Stimulated activated effector memory CD8-positive, alpha-beta T cell treated with anti-CD3 and anti-CD28 coated beads, Interleukin-12 subunit alpha, Interleukin-12 subunit beta, amount 100 ng/mL, for 72 hours (primary cell): Measurements from ENCODE around the gene FRMD4A.
"Not testable (repeated sequence)": the region's sequence is repeated elsewhere in the genome, so short reads cannot be mapped to it uniquely, and the experiment has no call there.

ENCODE experiments used
- ATAC-seq: fragments of 150-1000 bp; cut with Tn5 transposase; 2 replicates; pipeline ENCODE4 v1.10.0; 2021
- DNase-seq, 2 donors: peaks; one replicate each; pipeline ENCODE4 v3.0.0; 2021 to 2022; ENCODE audit warnings: low spot score in 2 of 2
- H3K27ac Mint-ChIP-seq: one replicate; pipeline ENCODE4 v1.8.0; 2022; ENCODE audit warnings: mild to moderate bottlenecking, mixed read lengths
- H3K36me3 Mint-ChIP-seq: one replicate; pipeline ENCODE4 v1.8.0; 2022; ENCODE audit warnings: mild to moderate bottlenecking, mixed read lengths
- H3K4me1 Mint-ChIP-seq: one replicate; pipeline ENCODE4 v1.8.0; 2022; ENCODE audit warnings: mixed read lengths
- H3K4me3 Mint-ChIP-seq: one replicate; pipeline ENCODE4 v1.8.0; 2022; ENCODE audit warnings: mild to moderate bottlenecking, mixed read lengths
- H3K9me3 Mint-ChIP-seq: one replicate; pipeline ENCODE4 v1.8.0; 2022; ENCODE audit warnings: mixed read lengths

The FRMD4A gene

DNA sequence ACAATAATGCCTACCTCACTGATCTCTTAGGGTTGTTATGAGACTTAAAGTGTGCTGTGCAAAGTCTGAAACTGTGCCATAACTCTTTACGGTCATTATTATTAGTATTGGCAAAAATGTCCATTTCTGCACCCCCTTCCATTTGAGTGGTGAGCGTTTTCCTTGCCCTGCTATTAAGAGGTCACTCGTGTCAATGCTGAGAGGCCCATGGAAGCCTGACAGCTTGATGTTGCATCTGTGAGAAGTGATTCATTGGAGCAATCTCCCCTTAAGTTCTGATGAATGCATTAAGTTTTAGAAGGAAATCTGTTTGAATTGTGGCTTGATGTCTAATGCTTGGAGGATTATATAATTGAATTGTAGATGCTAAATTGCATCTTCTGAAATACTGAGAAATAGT, 253.3 kb downstream of the FRMD4A start:
- H3K36me3 Mint-ChIP-seq: no peaks in the 10 kb centered on the region
- H3K4me3 Mint-ChIP-seq: no peak overlapping the region
- no peaks in the 10 kb centered on the region for H3K4me1 Mint-ChIP-seq
- no peak overlapping the region for H3K27ac Mint-ChIP-seq
- no peaks in the 10 kb centered on the region for H3K9me3 Mint-ChIP-seq
- DNase-seq (no peak), ATAC-seq (no peak)

DNA sequence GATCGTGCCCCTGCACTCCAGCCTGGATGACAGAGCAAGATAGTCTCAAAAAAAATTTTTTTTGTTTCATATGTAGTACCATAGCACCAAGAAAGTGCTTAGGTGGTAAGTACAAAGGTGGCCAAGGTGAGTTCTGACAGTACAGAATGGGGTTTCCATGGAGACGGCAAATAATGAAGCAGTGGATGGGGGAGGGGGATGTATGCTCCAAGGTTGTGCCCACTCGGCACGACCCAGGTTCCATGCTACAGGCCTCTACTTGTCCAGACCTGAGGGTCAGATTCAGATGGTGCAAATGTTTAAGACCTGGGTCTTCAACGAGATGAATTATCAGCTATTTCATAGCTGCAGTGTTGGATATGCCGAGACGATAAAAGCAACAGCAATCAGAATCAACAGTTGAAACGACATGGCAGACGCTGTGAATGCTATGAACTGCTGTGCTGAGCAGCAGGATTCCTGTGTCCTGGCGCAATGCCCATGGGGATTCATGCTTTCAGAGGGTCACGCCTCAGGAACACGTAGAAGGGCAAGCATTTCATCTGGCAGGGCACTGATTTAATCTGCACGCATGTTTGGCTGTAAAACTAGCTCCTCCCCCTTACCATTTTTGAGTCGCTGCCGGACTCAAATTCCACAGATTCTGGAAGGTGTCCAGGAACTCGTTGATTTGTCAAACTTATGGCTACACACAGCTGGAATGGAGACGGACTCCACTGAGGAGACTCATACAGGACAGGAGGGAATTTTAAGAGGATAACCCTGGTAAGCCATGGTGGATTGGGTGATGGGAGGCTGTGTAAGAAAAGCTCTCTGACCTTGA, 256.5 kb downstream of the FRMD4A start:
- no peak for ATAC-seq
- Mint-ChIP-seq H3K9me3 (no peaks in the 10 kb centered on the region), H3K4me3 (no peak overlapping the region), H3K36me3 (no peaks in the 10 kb centered on the region), H3K27ac (no peak overlapping the region), H3K4me1 (no peaks in the 10 kb centered on the region)
- DNase-seq: no peak

DNA sequence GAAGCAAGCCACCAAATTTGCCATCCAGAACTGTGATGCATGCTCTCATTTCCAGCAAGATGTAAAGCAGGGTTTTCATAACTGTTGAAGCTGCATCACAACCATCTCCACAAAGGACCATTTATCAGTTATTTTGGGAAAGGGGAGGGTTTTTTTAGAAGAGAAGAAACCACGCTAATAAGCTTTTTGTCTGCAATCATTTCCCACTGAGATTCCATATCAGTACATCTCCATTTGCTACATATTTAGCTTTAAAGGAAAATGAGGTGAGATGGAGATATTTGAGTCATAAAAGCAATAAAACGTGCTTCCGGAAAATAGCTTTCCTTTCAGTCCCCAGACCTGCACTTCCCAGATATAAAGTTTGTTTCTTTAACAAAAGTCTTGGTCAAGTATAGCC, 258.2 kb downstream of the FRMD4A start:
- ATAC-seq: no peak
- no peak overlapping the region for H3K27ac Mint-ChIP-seq
- H3K4me1 Mint-ChIP-seq: no peaks in the 10 kb centered on the region
- no peaks in the 10 kb centered on the region for H3K9me3 Mint-ChIP-seq
- DNase-seq: no peak
- H3K36me3 Mint-ChIP-seq: no peaks in the 10 kb centered on the region
- no peak overlapping the region for H3K4me3 Mint-ChIP-seq

DNA sequence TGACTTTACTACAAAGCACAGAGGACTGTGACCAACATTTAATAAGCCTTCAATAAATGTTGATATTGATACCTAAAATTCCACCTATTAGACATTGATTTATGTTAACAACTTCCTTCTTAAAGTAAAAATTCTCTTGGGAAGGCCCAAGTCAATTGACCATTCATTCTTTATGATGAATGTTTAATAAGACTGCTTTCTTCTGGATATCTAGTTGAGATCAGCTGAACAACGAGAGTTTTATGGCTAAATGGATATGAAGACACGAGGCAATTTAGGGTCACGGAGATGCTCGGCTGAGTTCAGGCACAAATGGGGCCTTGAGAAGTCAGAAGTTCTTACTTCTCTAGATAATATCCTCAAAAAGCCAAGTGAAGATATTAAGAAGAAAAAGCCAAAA, 258.8 kb downstream of the FRMD4A start:
- Mint-ChIP-seq H3K36me3 (no peaks in the 10 kb centered on the region), H3K9me3 (peaks cover 2% of the 10 kb centered on the region), H3K27ac (no peak overlapping the region), H3K4me1 (no peaks in the 10 kb centered on the region), H3K4me3 (no peak overlapping the region)
- ATAC-seq: no peak
- no peak for DNase-seq

DNA sequence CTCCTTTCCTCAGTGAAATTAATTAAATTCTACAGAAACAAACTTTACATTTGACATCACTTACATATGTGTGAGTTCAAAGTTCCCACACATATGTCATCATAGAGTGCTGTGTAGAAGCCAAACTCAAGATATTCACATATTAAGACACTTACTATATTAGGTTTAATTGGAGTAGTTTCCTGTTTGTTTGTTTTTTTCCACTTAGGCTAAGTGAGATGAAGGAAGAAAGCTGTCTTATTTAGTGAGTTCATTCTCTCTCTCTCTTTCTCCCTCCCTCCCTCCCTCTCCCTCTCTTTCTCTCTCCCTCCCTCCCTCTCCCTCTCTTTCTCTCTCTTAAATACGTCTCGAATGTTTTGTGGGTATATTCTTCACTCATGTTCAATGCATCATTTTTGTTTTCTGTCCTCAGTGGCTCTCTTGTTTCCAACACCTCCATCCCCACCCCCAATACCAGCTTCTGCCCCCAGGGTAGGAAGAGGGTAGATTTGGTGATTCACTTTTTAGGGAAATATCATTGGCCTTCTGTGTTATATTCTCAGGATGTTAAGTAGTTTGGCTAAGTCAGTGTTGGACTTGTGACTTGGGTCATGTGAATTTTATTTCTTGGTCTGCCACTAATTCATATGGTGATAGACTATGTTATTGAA, 262.0 kb downstream of the FRMD4A start:
- H3K9me3 Mint-ChIP-seq: peaks cover 7% of the 10 kb centered on the region
- H3K27ac Mint-ChIP-seq: no peak overlapping the region
- no peak for ATAC-seq
- no peak for DNase-seq
- H3K36me3 Mint-ChIP-seq: no peaks in the 10 kb centered on the region
- H3K4me3 Mint-ChIP-seq: no peak overlapping the region
- no peaks in the 10 kb centered on the region for H3K4me1 Mint-ChIP-seq

DNA sequence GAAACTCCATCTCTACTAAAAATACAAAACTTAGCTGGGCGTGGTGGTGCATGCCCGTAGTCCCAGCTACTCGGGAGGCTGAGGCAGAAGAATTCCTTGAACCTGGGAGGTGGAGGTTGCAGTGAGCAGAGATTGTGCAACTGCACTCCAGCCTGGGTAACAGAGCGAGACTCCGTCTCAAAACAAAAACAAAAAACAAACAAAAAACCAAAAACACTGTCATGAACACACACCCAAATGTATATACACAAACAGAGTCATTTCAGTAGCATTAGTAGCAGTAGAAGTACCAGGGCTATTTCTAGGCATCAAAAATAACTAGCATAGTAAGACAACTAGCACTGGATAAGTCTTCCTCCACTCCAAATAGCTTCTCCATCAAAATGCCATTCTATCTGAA, 263.1 kb downstream of the FRMD4A start:
- not testable (repeated sequence) for H3K9me3 Mint-ChIP-seq, ATAC-seq, H3K4me1 Mint-ChIP-seq, H3K27ac Mint-ChIP-seq, DNase-seq, H3K36me3 Mint-ChIP-seq, H3K4me3 Mint-ChIP-seq

DNA sequence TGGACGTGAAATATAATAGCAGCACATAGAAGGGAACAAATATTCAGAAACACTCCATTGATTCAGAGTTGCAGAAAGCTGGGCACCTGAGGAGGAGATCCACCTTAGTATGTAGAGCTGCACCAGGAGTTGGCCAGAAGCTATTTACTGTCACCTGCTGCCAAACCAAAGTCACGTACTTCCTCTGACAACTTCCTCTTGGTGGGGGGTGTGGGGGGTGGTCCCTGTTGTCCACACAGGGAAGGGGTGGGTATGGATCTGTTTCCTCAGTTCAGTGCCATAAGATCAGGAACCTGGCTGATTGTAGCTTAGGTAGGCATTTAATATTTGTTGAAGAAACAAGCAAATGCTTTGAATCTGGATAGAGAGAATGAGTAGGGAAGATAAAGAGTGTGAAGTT, 264.6 kb downstream of the FRMD4A start:
- ATAC-seq (no peak), DNase-seq (no peak)
- Mint-ChIP-seq H3K36me3 (no peaks in the 10 kb centered on the region), H3K4me1 (no peaks in the 10 kb centered on the region), H3K27ac (no peak overlapping the region), H3K9me3 (peaks cover 7% of the 10 kb centered on the region), H3K4me3 (no peak overlapping the region)

DNA sequence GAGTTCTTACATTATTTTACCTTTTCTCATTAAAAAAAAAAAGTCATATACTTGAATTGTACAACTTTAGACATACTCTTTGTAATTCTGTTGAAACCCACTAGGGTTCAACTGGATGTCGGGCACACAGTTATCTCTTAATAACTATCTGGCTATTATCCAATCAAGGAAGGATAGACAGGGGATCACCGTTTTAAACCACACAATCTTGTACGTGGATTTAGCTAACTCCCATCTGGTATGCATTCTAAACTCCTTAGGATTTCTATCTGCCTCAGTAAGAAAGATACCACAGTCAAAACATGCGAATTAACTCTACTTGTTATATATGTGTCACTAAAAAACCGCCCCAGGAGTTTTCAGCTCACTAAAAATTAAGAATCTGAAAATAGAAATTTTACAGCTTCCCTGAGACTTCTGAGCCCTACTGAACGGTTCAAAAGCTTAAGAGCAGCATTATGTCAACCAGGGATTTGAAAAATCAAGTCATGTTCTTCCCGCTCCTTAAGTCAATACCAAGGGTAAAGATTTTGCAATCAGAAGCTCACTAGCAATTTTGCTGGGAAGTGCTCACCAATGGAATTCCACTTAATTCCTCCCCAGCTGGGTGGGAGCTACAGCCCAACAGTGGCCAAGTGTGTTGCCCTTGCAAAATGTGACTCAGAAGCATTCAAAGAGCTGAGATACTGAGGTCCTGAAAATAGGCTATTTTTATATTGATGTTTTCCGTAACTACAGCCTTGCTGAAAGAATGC, 267.0 kb downstream of the FRMD4A start:
- Mint-ChIP-seq H3K4me3 (no peak overlapping the region), H3K4me1 (no peaks in the 10 kb centered on the region), H3K36me3 (no peaks in the 10 kb centered on the region), H3K27ac (no peak overlapping the region), H3K9me3 (peaks cover 7% of the 10 kb centered on the region)
- DNase-seq (no peak), ATAC-seq (no peak)

DNA sequence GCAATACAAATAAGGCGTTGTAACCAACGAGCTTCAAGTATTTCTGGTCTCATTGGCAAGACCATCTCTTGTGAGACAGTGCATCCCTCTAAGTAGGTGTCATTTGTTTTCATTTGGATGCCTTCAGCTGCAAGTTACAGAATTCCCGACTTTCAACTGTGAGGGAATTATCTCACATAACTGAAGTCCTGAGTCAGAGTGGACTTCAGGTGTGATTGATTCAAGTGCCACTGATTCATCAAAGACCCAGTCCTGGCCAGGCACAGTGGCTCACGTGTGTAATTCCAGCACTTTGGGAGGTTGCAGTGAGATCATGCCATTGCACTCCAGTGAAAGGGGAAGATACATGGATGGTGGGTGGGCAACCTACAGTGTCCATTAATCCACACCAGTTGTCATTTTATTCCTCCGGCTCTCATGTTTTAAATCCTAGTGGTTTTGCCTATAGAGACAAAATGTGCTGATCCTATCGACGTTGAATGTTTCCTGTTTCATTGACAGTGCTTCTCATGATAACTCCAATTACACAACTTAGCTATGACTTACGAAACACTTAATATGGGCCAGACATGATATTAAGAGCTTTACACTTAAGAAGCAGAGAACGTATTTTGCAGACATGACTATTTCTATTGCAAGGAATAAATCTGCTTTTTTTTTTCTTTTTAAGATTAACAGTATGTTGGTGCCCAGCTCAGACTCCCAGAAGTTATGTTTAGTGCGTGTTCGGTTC, 268.0 kb downstream of the FRMD4A start:
- no peaks in the 10 kb centered on the region for H3K4me1 Mint-ChIP-seq

DNA sequence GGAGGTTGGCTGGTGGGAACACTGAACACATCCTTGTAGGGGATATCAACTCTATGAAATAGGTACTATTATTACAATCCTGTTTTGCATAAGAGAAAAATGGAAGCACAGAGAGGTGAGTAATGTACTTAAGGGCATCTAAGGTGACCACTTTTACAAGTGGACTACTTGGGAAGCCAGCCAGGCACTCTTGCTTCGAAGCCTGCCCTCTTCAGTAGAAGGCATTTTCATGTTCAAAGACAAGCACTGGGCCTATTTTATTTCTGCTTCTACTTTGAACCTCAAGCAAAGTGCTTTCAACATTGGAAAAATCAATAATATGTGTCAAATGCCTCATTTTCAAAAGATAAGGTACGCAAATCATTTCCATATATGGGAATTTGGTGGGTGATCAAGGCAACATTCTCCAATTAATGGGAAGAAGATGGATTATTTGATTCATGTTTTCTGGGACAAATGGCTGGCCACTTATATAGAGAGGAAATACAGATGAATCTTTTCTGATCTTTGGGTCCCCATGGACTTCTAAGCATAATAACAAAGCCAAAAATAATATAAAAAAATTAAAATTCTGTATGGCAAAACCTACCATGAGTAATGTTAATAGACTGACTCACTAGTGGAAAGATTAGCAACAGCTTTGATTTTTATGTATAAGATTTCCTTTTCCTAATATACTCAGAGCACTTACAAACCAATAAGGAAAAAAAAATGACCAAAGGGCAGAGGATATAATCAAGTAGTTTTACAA, 270.2 kb downstream of the FRMD4A start:
- no peak for ATAC-seq
- H3K27ac Mint-ChIP-seq: no peak overlapping the region
- no peaks in the 10 kb centered on the region for H3K4me1 Mint-ChIP-seq
- no peaks in the 10 kb centered on the region for H3K36me3 Mint-ChIP-seq
- no peak for DNase-seq
- no peaks in the 10 kb centered on the region for H3K9me3 Mint-ChIP-seq
- H3K4me3 Mint-ChIP-seq: no peak overlapping the region

More for the DNA sequence above, 268.0 kb downstream of the FRMD4A start:
- Mint-ChIP-seq H3K27ac (no peak overlapping the region), H3K4me3 (no peak overlapping the region), H3K36me3 (no peaks in the 10 kb centered on the region), H3K9me3 (peaks cover 7% of the 10 kb centered on the region)
- ATAC-seq (no peak), DNase-seq (no peak)

DNA sequence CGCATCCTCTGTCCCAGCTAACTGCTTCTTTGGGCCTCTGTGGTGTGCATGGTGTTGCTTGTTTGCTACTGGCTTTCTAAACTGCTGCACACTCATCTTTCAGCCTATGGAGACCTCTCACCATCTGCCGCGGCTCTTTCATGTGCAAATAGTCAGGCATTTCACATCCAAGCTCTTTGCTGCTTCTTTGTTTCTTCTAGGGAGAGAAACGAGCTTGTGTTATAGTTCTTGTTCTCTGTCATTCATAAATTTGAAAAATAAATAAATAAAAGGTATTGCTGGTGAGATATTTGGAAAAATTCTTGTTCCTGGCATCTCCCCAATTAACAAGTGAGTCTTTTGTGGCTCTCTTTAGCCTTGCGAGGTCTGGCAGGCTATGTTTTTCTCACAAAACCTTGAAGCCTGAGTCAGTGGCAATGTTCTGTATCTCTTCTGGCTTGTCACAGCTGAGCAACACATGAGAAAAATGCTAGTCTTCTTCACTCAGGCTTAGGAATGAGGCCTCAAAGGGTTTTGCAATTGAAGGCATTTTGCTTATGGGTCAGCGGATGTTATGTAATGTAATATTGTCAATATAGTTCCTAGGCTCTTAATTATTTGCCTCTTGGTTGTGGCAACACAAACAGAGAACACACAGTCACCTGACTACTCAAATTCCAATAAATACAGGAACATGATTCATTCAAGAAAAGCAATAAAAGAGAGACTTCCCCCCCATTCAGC, 274.0 kb downstream of the FRMD4A start:
- DNase-seq: no peak

DNA sequence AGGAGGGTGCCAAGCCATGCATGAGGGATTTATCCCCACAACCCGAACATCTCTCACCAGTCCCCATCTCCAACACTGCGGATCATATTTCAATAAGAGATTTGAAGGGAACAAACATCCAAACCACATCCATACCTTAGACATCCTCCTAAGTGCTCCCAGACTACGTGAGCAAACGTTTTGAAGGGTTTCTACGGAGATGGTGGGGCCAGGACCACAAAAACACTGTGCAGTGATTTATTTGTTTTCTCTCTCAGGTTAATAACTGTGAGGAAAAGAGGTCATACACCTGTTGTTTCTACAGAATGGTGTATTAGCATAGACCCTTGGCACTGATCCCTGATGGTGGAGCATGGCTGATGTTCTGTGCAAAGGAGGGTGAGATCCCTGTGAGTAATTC, 277.8 kb downstream of the FRMD4A start:
- peaks cover 9% of the 10 kb centered on the region for H3K9me3 Mint-ChIP-seq
- no peak overlapping the region for H3K27ac Mint-ChIP-seq
- no peak for DNase-seq
- no peak overlapping the region for H3K4me3 Mint-ChIP-seq
- ATAC-seq: no peak
- H3K36me3 Mint-ChIP-seq: no peaks in the 10 kb centered on the region
- H3K4me1 Mint-ChIP-seq: no peaks in the 10 kb centered on the region

More for the DNA sequence above, 274.0 kb downstream of the FRMD4A start:
- no peak for ATAC-seq
- peaks cover 8% of the 10 kb centered on the region for H3K9me3 Mint-ChIP-seq
- H3K4me1 Mint-ChIP-seq: no peaks in the 10 kb centered on the region
- no peaks in the 10 kb centered on the region for H3K36me3 Mint-ChIP-seq
- H3K4me3 Mint-ChIP-seq: no peak overlapping the region
- H3K27ac Mint-ChIP-seq: no peak overlapping the region

DNA sequence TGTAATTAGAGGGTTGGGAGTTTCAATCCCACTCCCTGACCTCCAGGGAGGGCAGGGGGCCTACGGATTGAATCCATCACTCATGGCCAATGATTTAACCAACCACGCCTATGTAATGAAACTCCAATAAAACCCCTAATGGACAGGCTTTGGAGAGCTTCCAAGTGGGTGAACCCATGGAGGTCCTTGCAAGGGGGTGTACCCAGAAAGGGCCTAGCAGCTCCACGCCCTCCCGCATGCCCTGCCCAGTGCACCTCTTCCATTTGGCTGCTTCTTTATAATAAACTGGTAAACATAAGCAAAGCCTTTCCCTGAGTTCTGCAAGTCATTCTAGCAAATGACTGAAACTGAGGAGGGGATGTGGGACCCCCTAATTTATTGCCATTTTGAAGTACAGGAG, 280.1 kb downstream of the FRMD4A start:
- DNase-seq (no peak), ATAC-seq (no peak)
- Mint-ChIP-seq H3K36me3 (no peaks in the 10 kb centered on the region), H3K4me3 (no peak overlapping the region), H3K27ac (no peak overlapping the region), H3K9me3 (peaks cover 9% of the 10 kb centered on the region), H3K4me1 (no peaks in the 10 kb centered on the region)

DNA sequence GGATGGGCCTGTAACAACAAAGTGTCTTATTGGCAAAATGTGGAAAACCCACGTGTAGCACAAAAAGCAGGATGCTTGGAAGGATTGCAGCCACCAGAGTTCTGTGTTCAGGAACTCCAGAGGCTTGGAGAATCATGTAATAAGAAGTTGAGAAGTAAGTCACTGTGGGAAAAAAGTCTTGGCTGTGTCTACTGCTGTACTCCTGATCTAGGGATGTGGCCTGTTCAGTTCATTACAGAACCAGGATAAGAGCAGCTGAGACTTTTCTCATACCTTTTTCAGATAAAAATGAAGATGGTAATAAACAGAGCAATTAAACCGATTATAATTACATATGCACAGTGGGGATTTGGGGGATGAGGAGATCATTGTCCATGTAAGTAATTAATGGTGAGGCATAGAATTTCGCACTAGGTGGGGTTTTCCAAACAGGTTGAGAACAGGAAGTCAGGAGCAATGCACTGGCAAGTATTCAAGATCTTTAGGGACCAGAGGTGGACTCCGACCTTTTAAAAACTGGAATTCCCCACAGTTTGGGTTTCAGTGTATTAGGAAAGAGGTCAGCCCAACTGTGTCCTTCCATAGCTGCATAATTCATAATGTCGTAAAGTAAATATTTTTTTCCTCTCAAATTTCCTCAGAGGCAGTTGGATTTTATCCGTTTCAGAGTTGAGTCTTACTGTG, 281.7 kb downstream of the FRMD4A start:
- DNase-seq: no peak
- Mint-ChIP-seq H3K27ac (no peak overlapping the region), H3K36me3 (no peaks in the 10 kb centered on the region), H3K4me3 (no peak overlapping the region), H3K9me3 (peaks cover 5% of the 10 kb centered on the region), H3K4me1 (no peaks in the 10 kb centered on the region)
- ATAC-seq: no peak
